Glomerular endothelial cell (primary cell): ENCODE data around the gene KIF26A. TPM values are rescaled to one million over a fixed set of nuclear protein-coding genes. Genes with fewer than 3 reads are reported as not detected.

ENCODE experiments used
- DNase-seq: peaks from one replicate; pipeline ENCODE4 v3.0.0-alpha.2; 2011; ENCODE audit warnings: low read depth, low spot score; ENCODE audit errors: extremely low read depth
- total RNA-seq: library from RNA; depleted of rRNA; stranded (reverse); fragments of >200 nt; gene quantifications from 2 replicates; pipeline ENCODE4 v1.2.3, GENCODE V29; 2015

The KIF26A gene
- total RNA-seq, 1 donor from 2014 or later: 19.8 TPM

DNA sequence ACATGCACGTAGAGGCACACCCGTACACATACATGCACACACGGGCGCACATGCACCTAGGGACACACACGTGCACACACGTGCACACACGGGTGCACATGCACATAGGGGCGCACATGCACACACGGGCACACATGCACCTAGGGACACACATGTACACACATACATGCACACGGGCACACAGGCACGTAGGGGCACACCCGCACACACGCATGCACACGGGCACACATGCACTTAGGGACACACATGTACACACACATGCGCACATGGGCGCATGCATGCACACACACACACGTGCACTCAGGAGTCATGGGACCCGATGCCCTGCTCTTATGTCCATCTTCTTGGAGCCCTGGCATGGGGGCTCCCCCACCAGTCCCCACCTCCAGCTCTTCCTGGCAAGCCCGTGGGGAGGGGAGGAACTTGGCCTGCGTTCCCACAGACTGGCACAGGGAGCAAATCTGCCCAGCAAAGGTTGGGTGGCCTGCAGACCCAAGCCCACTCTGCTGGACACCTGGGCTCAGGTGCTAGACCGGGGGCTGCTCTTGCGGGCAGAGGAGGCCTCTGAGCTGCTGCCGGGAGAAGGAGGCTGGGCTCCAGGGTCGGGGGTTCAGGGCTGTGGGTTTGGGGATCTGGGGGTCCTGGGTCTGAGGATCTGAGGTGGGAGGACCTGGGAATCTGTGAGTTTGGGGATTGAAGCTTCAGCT is 51.4 kb downstream of the KIF26A start:
- no peak for DNase-seq

DNA sequence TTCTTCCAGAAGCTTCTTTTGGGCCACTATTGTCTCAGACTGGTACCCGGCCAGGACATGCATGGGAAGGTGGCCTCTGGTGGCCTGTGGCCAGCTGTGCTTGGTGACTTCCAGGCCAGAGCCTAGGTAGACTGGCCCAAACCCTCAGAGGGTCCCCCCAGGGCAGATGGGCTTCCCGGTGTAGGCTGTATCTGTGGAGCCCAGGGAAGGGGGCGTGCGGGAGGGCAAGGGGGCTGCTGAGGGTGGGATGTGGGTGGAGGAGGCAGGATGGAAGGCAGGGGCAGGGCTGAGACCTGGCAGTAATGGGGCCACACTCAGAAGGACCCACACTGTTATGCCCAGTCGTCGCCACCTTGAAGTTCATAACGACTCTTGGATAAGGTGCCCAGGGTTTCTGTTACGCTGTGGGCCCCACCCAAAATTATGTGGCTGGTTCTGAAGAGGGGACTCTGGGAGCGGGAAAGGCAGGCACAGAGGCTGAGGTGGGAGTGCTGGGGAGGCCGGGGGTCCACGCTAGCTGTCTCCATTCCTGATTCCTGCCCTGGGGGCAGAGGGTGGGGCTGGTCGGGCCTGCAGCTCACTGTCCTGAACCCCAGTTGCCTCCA is 52.1 kb downstream of the KIF26A start:
- no peak for DNase-seq

DNA sequence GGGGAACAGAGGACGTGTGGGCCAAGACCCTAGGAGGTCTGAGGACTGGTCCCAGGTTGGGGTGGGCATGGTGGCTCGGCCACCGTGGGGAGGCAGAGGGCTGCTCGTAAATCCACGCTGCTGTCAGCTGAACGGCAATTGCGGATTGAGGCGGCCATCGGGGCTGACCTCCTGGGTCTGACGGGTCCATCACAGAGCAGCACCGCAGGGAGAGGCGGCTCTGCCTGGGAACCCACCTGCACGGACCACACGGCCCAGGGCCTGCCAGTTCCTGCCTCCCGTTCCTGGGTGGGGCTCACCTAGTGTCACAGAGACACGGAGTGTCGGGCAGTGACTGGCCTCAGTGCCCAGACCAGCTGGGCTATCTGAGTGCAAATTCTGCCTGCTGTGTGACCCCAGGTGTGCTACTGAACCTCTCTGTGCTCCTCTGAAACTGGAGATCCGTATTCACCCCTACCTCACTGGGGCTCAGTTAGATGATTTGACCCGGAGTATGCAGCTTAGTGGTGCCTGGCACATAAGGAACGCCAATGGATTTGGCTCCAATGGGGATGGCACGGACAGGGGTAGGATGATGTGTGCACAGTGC is 53.1 kb downstream of the KIF26A start:
- DNase-seq: no peak

DNA sequence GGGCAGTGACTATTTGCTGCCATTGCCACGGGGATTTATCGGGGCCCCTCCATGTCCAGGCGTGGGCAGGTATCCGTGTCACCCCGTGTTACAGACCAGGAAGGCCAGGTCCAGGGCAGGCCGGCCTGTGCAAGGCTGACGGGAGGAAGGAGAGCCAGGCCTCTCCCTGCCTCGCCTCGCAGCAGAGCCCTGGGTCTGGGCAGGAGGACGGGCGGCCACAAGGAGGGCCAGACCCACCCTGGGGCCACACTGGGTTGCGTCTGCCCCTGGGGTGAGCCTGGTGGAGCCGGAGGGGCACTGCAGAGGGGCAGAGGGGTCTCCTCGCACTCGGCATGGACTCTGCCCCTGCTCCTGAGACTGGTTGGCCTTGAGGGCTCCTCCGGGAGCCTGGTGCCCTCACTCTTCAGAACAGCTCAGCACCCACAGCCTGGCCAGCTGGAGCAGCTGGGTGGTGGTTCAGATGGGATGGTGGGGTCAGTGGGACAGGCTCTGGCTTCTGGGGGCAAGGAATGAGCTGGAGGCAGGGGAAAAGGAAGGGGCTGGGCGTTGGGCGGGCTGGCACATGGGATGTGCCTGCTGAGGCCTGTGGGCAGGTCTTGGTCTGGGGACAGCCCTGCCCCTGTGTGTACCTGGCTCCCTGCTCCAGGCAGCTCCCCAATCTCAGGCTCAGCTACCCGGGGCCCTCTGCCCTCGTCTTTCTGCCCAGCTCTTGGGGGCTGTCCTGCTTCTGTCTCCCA is 53.9 kb downstream of the KIF26A start:
- DNase-seq: no peak

DNA sequence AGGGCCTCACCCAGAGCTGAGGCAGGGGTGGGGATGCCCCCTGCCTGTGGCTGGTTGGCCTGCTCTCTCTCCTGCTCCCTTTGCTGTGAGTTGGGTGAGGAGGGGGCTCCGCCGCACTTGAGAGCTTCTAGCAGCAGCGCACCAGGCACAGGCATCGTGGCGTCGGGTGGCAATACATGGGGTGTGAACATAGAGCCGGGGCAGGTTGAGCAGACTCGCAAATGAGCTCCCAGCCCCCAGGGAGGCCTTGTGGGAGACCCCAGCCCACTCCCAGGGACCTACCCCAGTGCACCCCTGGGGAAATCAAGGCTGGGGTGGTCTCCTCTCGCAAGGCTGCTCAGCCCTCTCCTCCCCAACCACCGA is 54.5 kb downstream of the KIF26A start:
- no peak for DNase-seq

DNA sequence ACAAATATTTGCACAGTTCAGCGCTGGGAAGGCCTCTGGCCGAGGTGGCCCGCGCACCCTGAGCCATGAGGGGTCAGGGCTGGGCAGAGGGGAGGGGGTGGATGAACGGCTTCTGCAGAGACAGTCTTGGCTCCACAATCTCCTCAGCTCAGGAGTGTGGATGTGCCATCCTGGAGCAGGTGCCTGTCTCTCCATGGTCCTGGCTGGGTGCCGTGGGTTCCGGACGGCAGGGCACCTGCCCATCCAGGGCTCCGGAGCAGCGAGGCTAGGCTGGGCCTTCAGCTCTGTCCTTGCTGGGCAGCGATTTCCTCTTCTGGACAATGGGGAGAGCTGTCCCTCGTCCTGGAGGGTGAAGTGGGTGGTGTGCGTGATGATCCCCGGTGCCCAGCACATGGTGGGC is 55.6 kb downstream of the KIF26A start:
- DNase-seq: no peak

DNA sequence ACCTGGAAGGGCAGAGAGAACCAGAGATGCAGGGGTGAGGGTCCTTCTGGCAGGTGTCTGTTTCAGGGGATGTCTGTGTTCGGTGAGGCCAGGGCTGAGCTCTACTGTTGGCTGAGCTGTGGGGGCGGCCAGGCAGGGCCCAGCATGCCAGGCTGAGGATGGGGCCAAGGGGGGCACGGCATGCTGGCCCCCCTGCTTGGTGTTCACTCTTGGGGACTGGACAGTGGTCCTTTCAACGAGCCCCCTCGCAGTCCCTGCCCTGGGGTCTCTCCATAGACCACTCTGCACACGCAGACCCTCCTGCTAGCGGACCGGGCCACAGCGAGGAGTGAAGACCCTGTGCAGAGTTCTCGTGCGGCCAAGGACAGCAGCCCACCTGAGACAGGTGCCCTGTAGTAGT is 56.3 kb downstream of the KIF26A start:
- DNase-seq: no peak

DNA sequence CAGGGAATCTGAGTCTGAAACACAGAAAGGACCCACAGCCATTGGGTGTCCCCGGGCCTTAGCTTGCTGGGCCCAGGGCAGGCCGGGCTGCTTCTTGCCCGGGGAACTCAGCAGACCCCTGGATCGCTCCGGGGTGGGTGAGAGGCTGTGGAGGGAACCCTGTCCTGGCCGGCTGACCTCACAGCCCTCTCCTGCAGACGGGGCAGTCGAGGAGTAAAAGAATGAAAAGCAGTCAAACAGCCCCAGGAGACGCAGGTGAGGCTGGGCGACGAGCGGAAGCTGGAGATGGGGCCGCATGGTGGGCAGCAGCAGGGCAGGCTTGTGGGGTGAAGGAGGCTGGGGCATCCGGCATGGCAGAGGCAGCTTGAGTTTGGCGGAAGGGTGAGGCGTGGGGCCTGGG is 57.0 kb downstream of the KIF26A start:
- DNase-seq: no peak

DNA sequence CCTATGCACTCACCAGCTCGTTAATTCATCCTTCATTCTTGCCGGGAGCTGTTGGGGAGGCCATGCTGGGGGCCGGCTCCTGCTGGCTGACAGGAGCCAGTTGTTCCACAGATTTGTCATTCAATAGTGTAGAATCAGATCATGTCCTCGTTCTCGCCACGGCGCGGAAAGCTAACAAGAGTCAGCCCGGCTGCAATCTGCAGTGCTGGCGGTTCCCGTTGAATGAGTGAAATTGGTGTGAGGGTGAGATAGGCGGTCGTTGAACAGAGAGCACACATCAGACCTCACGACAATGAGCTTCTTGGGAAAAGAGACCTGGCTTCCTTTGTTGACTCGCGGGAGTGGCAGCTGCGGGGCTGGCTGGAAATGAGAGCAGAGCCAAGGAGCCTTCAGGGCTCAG is 57.5 kb downstream of the KIF26A start:
- no peak for DNase-seq

DNA sequence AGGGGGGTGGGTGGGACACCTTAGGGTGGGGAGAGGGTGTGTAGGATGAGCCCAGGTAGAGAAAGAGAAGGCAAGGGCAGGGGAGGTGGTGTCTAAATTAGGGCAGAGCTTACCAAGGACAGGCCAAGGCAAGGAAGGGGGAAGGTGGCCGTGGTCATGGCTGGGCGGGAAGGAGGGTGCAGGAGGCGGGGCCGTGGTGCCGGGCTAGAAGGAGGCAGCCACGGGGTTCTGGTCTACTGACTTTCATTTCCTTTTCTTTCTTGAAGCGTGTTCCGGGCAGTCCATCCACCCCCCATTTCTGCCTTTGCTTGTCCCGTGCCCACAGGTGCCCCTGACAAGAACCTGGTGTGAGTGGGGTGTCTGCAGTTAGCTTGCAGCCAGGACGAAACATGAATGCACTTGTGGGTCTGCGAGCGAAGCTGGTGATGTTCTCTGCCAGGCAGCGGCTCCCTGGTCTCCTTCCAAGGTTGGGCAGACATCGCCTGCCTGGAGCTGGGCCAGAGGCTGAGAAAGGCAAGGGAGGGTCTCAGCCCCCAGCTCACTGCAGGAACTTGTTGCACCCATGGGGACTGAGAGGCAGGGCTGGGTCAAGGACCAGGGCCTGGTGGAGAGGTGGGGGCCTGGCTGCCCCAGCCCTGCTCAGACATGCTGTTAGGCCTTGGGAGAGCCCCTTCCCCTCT is 58.2 kb downstream of the KIF26A start:
- DNase-seq: no peak

DNA sequence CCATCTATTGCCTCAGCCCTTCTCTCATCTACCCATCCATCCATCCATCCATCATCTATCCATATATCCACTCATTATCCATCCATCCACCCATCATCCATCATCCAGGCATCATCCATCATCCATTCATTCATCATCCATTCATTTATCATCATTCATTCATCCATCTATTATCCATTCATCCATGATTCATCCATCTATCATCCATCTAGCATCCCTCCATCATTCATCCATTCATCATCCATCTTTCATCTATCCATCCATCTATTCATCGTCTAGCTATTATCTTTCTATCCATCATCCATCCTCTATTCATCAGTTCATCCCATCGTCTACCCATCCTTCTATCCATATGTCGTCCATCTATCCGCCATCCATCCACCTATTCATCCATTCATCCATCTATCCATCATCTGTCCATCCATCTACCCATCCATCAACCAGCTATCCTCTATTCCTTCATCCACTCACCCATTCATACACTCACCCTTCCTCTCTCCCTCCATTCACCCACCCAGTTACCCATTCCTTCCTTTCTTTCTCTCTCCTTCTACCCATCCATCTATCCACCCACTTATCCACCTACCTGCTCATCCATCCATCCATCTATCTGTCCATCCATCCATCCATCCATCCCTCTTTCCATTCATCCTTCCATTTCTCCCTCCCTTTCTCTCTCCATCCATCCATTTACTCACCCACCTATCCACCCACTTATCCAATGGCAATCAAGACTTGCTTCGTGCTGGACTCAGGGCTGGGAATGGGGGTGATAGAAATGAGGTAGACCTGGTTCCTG is 59.3 kb downstream of the KIF26A start:
- no peak for DNase-seq

DNA sequence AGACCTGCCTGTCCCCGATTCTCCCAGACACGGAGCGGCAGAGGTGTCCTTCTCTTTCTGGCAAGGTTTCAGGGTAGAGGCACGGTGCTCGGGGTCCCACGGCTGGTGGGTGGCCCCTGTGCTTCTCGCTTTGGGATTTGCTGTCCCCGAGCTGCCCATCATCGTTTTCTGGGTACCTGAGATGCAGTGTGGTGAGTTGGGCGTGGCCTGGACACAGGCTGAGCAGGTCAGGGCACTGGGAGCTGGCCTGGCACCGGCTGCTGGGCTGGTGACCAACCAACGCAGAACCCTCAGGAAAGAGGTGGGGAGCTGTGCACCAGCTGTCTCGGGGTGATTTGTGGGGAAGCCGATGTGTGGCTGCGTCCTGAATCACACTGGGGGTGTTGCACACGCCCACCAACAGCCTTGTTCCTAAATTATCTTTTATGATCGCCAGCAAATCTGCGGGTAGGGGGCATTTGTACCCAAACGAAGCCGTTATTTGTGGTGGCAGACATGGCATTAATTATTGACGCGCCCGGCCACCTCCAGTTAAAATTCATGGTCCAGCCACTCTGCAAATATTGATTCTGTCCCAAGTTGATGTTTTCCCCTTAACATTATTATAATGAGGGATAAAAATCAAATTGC is 61.0 kb downstream of the KIF26A start:
- DNase-seq: no peak

DNA sequence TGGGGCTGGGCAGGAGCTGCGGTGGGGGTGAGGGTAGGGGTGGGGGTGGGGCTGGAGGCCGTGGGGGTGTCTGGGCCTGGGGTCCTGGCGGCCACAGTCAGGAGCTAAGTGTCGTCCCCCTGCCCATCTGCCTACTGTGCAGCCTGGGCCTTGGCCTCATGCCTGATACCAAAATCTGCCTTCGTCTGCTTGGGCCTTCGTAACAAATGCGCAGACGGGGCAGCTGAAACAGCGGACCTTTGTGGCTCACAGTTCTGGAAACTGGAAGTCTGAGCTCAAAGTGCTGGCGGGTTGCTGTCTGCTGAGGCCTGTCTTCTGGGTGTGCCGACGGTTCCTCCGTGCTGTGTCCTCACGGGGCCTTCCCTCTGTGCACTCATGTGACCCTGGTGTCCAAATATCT is 61.7 kb downstream of the KIF26A start:
- no peak for DNase-seq

DNA sequence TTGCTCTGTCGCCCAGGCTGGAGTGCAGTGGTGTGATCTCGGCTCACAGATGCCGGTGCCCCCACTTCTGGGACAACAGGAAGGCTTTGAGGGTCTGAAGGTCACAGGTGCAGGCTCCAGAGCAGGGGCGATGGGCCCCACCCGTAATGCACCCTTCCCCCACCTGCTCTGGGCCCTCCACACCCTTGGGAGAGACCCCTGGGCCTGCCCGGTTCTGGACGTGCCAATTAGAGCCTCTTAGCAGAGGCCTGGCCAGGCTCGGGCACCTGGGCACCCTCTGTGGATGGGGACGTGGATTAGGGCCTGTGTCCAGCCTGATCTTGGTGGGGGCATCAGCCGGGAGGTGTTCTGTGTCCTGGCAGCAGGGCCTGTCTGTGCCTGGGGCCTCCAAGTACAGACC is 62.2 kb downstream of the KIF26A start:
- no peak for DNase-seq

DNA sequence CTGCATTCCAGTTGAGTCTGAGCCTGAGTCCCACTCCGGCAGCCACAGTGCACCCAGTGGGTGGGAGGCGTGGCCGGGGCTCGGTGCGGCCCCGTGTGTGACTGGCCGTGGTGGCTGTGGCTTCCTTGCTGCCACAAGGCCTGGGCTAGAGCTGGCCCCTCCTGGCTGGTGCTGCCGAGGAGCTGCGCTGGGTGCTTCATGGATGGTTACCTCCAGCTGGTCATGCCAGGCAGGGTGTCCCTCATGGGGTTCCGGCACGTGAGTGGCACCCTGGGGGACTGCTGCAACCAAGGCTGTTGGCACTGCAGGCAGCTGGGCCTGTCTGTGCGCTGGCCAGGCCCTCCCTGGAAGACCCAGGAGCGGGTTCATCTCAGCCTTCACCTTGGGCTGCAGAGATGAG is 62.7 kb downstream of the KIF26A start:
- no peak for DNase-seq

DNA sequence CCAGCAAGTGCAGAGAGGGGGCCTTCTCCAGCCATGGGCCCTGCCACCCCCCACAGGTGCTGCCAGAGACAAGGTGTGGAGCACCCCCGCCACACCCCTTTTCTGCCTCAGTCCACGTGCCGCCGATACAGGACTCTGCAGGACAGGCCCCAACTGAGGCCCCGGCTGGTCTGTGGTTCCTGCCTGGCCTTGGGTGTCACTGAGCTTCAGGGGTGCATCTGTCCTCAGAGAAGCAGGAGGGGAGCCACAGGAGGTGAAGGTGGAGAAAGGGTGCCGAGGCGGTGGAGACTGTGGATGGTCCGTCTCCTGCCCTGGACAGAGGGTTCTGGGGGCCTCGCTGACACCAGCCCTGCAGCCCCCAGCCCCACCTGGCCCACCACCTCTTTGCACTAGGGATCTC is 63.1 kb downstream of the KIF26A start:
- DNase-seq: no peak

DNA sequence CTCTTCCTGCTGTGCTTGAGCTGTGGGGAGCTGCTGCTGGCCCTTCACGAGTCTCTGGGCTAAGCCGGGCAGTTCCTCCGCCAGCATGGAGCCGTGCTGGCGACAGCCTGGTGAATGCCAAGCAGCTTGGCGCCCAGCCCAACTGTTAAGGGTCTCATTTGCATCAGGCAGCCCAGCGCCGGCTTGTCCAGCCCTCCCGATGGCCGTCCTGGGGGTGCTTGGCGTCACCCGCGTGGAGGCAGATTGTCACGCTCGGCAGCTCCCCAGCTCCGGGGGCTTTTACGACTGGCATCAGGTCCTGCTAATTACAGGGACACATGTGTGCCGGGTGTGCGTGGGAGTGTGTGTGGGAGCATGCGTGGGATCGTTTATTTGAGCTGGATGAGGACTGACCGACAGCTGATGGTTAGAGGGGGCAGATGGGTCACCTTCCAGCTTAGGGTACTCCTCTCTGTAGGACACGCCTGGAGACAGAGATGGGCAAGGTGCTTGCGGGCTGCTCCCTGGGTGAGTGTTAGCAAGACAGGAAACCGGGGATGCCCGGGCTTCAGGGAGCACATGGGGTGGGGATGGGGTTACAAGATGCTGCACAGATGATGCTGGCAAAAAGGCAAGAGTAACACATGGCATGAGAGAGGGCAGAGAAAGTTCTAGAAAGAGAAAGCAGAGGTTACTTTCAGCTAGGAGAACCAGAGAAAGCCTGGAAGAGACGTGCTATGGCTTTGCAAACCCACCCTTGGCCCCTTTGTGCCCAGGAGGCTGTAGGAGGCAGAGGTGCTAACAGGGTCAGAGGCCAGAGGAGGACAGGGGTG is 64.1 kb downstream of the KIF26A start:
- no peak for DNase-seq

DNA sequence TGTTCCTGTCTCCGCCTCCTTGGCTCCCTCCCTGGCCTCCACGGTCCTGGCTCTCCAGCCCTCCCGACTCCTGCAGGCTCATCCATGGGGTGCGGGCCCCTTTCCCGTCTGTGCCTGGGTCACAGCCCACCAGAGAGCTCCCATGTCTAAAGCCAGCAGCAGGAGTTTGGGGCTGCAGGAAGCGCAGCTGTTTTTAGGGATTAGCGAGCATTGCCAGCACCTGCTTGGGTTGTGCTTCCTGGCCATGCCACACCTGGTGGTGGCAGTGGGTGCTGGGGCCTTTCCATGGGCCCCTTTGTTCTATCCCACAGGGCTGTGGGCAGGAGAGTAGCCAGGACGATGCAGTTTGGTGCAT is 64.7 kb downstream of the KIF26A start:
- DNase-seq: no peak

DNA sequence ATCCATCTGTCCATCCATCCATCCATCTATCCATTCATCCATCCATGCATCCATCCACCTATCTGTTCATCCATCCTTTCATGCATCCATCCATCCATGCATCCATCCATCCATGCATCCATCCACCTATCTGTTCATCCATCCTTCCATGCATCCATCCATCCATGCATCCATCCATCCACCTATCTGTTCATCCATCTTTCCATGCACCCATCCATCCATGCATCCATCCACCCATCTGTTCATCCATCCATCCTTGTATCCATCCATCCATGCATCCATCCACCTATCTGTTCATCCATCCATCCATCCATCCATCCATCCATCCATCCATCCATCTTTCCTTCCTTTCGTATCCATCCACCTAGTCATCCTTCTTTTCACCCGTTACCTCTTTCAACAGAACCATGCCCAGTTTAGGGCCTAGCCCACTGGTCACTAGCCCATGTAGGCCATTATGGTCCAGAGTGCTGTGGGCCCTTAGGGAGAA is 66.3 kb downstream of the KIF26A start:
- DNase-seq: no peak
